ENCODE data around the gene GSTM3. TPM values are rescaled to one million over a fixed set of nuclear protein-coding genes. Genes with fewer than 3 reads are reported as not detected.

GSTM3 gene
- total and polyA plus RNA-seq, 2 of the 13 experiments (the other 11 are each of a cell fraction or from before 2014, with no cell fraction given): 127 to 142 TPM

GRCh38 chr1:109714661-109715372, 26.0 kb downstream of the GSTM3 start (continued):
- TF ChIP-seq ZNF318 (CRISPR knock-in tag; IDR thresholded peaks at IDR 0.05) (no peak), SMC3 (IDR thresholded peaks at IDR 0.05; ENCODE audit: low read length) (no peak)

- Histone ChIP-seq H3K4me1 (ENCODE audit: insufficient read depth, low read length) (no peaks in the 10 kb centered on the region), H3K4me2 (ENCODE audit: low read depth, low read length) (no peak overlapping the region), H3K4me3 (replicated peaks in 1 of 3; ENCODE audit: insufficient read depth in 1 of 3, low read depth in 2 of 3, low read length in 3 of 3) (no peak overlapping the region), H3K9me3 (ENCODE audit: low read length) (no peaks in the 10 kb centered on the region), H3K27ac (ENCODE audit: extremely low read length, insufficient read depth, low read length) (no peak overlapping the region), H3K9ac (ENCODE audit: insufficient read depth, low read depth, low read length) (no peak overlapping the region), H3K79me2 (ENCODE audit: insufficient read depth, low read length) (no peaks in the 10 kb centered on the region), H3K36me3 (replicated peaks in 1 of 2; ENCODE audit: control insufficient read depth in 1 of 2, insufficient read depth in 2 of 2, low read length in 2 of 2) (no peaks in the 10 kb centered on the region), H3K27me3 (ENCODE audit: control insufficient read depth in 1 of 2, insufficient read depth in 2 of 2, low read length in 2 of 2) (peaks cover 3 to 35% of the 10 kb centered on the region in 2 experiments; a peak in 3 of 5 replicates), H2AFZ (ENCODE audit: low read length) (no peak overlapping the region), H4K20me1 (ENCODE audit: insufficient read depth, low read length) (no peaks in the 10 kb centered on the region)
- 40% methylated on average over 2 of the region's 5 CpGs for WGBS (ENCODE audit: low lambda C conversion rate)
- DNase-seq (ENCODE audit: low spot score): no peak
- in situ Hi-C loops (cut with HindIII; ENCODE audit: extremely low pct_ligation_motif_present, low pct_unique_long_range_greater_than_20kb) (loop anchor here (10.0 kb wide), 2 partner anchors 49 to 169 kb away; partner anchors contain the start of genes GNAI3 and GSTM2), intact Hi-C loops (cut with micrococcal nuclease; ENCODE audit: unreplicated experiment) (loop anchor here (10.0 kb wide), 1 partner anchor 271 kb away; the partner anchor contains the start of gene AHCYL1)
- ChIA-PET CTCF (ENCODE audit: low intra/inter-chr PET ratio, low total read pairs) (no interaction called here), POLR2A (no interaction called here)
- ATAC-seq: no peak
- no TSS peak for BruUV-seq (replicated peaks)
- FAIRE-seq: no peak
- no peak for TF ChIP-seq GATA4 (IDR thresholded peaks at IDR 0.05; ENCODE audit: borderline replicate concordance, low read depth)
- TF ChIP-seq EEA1 (CRISPR knock-in tag; IDR thresholded peaks at IDR 0.05; ENCODE audit: borderline replicate concordance): no peak
- no peak for TF ChIP-seq SP4 (CRISPR knock-in tag; IDR thresholded peaks at IDR 0.05)
- no peak for TF ChIP-seq RBM22 (optimal IDR thresholded peaks at IDR 0.05; ENCODE audit: low read length)
- no peak for TF ChIP-seq IRF9 (CRISPR knock-in tag; IDR thresholded peaks at IDR 0.05; ENCODE audit: borderline replicate concordance)
- TF ChIP-seq HIC2 (CRISPR knock-in tag; IDR thresholded peaks at IDR 0.05; ENCODE audit: low read depth): no peak
- TF ChIP-seq CCAR2 (optimal IDR thresholded peaks at IDR 0.05; ENCODE audit: low read depth, low read length): no peak
These were observed 27.2 kb downstream of the GSTM3 start for GRCh38 chr1:109713636-109714035.

All from HepG2 (cell line).